Measurements from ENCODE around the gene NEMF.
"Not testable (repeated sequence)": the region's sequence is repeated elsewhere in the genome, so short reads cannot be mapped to it uniquely, and the experiment has no call there.

NEMF gene

DNA sequence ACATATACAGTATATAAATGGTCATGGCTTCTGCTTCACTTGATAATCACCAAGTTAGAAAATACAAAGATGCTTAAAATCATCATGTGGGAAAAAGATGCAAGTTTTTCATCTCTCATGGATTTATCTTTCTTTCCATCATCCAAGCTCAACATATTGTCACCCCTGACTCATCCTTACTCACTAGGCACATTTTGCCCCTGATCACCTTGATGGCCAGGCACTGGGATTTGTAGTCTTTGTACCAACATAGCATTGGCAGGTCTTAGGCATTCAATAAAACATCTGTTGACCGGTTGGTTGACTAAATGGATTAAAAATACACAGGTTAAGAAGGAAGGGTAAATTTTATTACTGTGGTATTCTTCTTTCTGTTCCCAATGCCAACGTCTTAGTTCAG lies 56.6 kb downstream of the NEMF start:
- no peak for DNase-seq

DNA sequence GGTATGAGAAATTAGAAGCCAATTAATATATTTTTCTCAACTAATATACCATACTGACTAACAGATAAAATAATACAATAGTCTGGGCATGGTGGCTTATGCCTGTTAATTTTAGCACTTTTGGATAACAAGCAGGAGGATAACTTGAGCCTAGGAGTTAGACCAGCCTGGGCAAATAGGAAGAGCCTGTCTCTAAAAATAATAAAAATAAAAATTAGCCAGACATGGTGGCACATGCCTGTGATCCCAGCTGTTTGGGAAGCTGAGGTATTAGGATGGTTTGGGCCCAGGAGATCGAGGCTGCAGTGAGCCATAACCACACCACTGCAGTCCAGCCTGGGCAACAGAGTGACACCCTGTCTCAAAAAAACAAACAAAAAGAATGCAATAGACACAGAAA lies 60.0 kb downstream of the NEMF start:
- no peak for DNase-seq

DNA sequence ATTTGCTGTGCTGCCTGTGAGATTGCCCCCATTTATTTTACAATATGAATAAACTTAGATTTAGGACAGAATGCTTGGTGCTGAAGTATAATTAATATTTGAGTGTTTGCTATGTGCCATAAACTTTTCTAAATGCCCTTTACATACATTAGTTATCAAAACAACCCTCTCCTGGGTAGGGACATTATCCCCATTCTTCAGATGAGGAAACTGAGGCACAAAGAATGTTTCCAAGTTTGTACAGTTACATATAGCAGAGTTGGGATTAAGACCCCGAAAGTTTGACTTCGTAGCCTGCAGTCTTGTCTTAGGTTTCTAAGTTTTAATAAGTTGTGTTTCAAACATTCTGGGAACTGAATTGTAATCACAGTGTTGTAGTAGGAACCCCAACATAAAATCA lies 66.3 kb downstream of the NEMF start:
- no peak for DNase-seq

DNA sequence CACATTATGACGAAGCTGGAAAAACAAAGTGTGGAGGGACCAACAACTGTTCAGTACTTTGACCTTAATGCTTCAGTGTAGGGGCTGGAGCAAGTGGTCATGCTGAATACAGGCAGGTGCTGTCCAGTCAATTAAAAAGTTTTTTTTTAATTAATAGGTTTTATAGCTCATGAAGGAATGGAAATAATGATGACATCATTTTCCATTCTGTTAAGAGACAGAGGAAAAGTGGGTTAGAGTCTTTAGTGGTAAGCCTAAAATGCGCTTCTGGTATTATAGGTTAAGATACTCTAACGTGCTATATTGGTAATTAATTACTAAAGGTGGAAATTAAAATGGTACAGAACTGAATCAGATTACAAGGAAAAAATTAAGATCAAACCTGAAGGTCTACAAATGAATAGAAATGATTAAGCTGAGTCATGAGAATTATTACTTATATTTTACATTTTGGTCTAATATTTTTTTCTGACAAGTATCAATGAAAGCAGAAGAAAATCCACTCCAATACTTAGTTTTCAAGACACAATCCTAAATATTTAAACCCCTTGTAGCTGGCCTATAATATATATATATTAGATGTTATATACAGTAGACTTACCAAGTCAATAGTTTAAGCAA lies 69.1 kb downstream of the NEMF start:
- DNase-seq: no peak

DNA sequence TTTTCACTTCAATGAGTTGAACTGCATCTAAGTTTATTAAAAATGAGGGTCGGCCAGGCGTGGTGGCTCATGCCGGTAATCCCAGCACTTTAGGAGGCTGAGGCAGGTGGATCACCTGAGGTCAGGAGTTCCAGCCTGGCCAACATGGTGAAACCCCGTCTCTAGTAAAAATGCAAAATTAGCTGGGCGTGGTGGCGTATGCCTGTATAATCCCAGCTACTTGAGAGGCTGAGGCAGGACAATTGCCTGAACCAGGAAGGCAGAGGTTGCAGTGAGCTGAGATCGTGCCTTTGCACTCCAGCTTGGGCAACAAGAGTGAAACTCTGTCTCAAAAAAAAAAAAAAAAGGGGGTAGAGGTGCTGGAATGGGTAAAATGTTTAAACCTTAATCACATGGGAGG lies 71.5 kb downstream of the NEMF start:
- not testable (repeated sequence) for DNase-seq

DNA sequence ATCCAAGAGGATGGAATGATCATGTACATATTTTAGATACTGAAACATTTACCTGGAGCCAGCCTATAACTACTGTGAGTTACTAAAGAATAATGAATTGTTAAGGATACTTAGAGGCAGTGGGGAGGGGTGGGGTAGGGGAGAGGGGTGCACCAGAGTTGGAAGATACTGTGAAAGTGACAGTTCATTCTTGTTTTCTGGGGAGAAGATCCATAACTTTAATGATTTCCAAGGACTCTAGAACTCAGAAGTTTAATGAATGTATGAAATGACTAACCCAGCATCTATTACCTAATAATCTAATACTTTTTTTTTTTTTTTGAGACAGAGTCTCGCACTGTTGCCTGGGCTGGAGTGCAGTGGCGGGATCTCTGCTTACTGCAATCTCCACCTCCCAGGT lies 74.2 kb downstream of the NEMF start:
- no peak for DNase-seq

DNA sequence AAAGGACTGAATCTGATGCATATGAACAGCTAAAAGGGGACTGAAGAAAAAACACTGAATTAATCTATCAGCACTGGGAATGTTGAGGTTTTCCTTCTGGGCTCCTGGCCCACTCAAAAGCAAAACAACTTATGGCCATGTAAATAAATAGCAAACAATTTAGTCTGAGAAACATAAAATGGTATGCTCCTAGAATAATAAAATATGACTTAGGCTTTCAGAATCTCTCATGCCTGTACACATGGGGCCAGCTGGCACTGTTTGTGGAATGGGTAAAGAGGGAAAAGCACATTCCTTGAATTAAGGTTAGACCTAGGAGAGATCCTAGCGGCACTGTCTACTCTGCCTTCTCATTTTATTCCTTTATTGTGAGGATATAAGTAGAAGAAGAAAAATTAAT lies 78.5 kb downstream of the NEMF start:
- DNase-seq: no peak

DNA sequence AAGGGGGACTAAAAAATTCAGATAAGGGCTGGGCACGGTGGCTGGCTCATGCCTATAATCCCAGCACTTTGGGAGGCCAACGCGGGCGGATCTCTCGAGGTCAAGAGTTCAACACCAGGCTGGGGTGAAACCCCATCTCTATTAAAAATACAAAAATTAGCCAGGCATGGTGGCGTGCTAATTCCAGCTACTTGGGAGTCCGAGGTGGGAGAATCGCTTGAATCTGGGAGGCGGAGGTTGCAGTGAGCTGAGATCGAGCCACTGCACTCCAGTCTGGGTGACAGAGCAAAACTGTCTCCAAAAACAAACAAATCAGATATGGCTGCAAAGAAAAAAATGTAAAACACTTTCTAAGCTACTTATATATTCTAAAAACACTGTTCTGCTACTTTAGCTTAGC lies 80.9 kb downstream of the NEMF start:
- not testable (repeated sequence) for DNase-seq

DNA sequence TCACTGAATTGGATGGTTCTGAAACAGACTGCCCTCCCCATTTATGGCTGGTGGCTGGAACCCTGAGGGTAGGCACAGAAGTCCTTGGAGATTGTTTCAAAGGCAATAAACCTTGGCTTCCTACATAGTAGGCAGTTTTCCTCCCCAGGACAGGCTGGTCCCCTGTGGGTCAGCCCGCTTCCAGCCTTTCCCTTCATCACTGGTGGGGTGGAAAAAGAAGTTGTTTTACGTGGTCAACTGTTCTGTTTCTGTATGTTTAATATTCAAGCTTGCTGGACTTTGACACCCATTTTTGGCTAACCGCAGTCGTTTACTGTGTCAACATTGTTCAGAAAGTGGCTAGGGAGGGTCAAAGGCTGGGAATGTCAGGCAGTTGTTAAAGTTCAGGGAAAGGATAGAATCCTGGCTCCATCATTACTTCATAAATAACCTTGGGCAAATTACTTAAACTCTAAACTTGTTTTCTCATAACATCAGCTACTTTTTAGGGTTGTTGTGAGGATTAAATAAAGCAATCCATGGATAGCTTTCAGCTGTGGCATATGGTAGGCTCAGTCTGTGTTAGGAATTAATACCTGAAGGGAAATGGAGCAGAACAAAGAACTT lies 82.3 kb downstream of the NEMF start:
- DNase-seq: no peak

DNA sequence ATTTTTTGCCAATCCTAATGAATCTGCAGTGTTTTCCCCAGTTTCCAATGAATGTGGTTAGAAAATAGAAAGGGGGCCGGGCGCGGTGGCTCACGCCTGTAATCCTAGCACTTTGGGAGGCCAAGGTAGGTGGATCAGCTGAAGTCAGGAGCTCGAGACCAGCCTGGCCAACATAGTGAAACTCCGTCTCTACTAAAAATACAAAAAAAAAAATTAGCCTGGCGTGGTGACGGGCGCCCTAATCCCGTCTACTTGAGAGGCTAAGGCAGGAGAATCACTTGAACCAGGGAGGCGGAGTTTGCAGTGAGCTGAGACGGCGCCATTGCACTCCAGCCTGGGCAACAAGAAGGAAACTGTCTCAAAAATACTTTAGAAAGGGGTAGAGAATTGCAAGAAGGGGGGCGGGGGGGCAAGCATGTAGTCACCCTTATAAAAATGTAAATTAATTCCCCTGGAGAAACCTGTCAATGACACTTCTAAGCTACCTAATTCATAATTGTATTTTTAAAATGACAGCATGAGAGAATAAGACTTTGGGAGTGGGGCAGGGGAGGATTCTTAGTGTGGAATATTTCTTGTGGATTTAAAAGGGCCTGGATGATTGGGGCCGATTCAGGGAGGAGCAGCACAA lies 82.9 kb downstream of the NEMF start:
- no peak for DNase-seq

DNA sequence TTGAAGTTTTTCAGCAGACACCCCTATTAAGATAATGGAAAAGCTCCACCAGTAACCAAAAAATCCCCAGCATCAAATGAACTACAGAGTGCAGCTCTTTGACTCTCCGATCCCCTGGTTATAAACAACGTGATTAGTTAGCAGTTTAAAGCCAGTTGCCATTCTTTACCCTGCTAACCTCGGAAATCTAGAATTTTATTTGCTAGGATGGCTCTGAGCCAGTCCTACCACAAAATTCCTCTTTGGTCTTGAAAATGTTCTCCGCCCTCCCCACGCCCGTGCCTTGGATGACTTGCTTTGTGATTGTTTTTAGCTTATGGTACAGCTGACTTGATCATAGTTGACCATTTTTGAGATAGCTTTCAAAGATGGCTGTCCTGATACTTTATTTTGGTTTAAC lies 83.4 kb downstream of the NEMF start:
- DNase-seq: no peak

DNA sequence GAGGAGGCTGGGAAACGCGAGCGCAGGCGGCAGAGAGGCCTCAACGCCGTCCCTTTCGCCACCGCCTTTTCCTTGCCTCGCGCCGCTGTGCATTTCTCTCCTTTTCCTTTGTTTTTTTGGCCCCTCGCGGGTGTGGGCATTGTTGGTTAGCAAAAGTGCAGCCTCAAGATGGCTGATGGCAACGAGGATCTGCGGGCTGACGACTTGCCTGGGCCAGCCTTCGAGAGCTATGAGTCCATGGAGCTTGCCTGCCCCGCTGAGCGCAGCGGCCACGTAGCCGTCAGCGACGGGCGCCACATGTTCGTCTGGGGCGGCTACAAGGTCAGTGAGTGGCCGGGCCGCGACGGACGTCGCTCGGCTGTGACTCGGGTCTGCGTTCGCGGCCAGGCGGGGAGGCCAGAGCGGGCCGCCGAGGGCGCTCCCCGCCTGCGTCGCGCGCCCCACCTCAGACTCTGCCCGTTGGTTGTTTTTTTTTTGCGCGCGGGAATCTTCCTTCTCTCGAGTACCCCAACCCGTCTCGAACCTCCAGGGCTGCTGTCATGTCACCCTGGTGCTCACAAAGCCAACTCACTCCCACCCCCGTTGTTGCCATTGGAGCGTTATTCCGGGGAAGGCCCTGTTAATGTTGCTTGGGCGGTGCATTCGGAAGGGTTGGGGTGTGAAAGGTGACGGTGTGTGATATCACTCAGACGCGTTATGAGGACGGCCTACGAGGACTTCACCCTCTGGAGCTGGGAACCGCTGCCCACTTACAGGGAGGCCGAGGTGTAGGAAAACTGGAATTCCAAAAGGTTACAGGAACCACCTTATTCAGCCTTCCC lies 84.1 kb downstream of the NEMF start:
- peak; percentile 64 for DNase-seq

DNA sequence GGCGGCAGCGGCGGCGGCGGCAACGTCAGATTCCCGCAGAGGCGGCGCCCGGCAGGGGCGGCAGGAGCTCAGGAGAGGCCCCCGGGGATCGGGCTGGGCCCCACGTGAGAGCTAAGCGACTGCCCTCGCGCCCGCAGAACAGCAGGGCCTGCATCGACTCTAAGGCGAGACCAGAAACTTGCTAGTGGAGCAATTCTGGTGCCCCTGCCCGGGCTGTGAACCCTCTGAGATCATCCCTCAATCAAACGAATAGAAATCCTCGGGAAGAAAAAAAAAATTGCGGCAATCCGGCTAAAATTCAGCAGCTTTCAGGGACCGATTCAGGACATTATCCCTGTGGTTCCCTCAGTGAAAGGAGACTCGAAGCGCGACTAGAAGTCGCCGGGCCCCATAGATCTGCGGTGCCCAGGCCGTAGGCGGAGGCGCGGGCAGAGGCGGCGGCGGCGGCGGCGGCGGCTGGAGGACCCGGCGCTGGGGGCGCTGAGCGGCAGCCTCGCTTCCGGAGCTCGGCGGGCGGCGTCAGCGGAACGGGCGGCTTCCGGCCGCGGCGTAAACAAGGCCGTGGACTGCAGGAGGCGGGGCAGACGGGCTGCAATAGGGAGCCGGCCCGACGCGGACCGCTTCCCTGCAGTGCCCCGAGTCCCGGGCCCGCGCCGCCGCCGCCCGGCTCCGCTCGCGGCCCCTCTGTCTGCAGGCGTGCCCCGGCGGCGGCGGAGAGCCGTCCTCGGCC lies 84.9 kb downstream of the NEMF start, which contains the start of gene KLHDC2:
KLHDC2 (plus strand) TSS at position 583 of the 730 bp plus-strand sequence. CDS start 316 bp downstream, outside the sequence.
- DNase-seq: peak; percentile 89

DNA sequence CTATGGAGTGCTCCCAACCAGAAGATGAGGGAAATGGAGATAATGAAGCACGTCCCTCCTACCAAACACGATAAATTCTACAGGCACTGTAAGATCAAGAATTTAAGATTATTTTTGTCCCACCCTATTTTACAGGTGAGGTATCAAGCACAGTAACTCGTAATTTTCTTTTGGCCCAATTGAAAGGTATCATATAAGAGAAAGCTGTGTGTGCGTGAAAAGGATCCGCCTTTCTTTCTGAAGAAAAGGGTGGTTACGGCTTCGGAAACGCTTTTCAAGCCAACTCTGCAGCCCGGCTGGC lies 85.4 kb downstream of the NEMF start:
- no peak for DNase-seq

DNA sequence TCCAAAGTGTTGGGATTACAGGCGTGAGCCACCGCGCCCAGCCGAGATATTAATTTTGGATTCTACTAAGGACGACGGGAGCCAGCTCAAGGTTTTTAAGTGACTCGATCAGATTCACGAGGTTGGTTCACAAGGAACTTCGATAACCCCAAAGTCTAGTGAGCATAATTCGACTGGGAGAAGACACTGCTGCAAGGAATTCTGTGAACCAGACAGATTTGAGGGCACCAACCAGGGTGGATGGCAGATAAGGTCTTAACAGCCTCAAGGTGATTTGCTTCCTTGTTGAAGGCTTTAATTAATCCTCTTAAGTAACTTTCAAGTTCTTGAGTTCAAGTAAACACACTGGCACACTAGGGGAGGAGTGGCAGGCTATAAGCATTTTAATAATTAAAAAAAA lies 85.7 kb downstream of the NEMF start:
- DNase-seq: no peak

DNA sequence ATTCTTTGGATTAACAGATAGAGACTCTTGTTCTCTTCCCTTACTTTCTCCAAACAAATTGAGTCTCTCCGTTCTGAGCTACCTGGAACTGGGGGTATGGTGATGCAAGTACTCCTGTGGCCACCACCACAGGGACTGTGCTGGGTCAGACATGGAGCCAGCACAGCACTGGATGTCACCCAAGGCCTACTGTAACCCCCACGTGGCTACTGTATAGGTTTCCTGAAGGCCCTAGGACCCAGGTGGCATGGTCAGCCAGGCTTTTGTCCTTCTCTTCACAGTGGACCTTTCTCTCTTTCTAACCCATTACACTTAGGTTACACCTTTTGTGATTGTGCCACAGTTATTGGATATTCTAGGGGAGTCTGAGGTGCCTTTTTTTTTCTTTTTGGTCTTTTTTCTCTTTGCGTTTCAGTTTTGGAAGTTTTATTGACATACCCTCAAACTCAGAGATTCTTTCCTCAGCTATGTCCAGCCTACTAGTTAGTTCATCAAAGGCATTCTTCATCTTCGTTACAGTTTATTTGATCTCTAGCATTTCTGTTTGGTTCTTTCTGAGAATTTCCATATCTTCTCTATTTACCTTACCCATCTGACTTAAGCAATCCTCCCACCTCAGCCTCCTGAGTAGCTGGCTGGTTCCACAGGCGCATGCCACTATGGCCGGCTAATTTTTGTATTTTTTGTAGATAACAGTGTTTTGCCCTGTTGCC lies 90.6 kb downstream of the NEMF start:
- no peak for DNase-seq

DNA sequence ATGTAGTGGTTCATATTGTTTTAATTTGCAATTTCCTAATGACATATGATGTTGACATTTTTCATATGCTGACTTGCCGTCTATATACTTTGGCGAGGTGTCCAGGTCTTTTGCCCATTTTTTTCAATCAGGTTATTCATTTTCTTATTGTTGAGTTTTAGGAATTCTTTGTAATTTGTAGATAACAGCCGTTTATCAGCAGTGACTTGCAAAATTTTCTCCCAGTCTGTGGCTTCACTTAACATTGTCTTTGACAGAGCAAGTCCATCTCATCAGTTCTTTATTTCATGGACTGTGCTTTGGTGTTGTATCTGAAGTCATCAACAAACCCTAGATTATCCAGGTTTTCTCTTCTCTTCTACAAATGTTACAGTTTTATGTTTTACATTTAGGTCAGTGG lies 97.2 kb downstream of the NEMF start:
- no peak for DNase-seq

DNA sequence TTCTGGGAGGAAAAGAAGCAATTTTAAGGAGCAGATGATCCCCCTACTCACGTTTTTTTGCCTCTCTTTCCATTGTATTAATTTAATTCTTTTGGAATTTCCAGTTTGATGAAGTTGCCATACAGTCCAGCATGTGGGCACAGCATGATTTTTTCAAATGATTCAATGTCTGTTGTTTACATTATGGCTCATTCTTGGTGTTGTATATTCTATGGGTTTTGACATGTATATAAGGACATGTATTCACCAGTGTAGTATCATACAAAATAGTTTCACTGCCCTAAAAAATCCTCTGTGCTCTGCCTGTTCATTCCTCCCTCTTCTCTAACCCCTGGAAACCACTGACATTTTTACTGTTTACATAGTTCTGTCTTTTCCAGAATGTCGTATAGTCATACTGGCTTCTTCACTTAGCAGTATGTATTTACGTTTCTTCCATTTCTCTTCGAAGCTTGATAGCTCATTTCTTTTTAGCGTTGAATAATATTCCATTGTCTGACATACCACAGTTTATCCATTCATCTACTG lies 98.0 kb downstream of the NEMF start:
- DNase-seq: no peak

DNA sequence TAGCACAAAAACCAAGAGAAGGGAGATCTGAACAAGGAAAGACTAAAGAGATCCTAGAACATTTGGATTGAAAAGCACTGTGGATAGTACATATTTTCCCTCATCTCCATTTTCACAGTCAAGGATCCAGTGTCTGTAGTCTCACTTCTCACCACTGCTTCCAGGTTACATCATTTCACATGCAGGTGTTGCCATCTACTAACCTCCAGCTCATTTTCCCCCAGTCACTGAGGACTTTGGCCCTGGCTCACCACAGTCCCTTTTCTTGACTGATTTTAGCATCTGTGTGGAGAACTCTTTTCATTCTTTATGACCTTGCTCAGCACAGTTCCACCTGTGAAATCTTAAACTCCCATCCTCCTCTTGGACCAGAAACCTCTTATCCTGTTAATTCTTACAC lies 106.1 kb downstream of the NEMF start:
- not testable (repeated sequence) for DNase-seq

DNA sequence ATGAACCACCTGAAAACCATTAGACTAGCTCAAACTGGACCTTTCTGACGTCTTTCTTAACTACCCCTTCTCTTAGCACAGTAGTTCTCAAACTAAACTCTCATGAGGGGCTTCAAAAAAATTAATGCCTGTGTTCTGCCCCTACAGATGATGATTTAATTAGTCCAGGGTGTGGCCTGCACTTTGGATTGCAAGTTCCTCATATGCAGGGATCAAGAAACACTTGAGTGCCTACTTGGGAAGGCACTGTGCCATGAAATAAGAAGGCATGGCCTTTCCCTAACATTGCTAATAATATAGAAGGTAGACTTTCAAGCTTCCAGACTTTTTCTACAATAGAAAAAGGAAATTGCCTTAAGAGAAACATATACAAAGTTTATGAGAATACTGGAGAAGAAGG lies 107.4 kb downstream of the NEMF start:
- no peak for DNase-seq

DNA sequence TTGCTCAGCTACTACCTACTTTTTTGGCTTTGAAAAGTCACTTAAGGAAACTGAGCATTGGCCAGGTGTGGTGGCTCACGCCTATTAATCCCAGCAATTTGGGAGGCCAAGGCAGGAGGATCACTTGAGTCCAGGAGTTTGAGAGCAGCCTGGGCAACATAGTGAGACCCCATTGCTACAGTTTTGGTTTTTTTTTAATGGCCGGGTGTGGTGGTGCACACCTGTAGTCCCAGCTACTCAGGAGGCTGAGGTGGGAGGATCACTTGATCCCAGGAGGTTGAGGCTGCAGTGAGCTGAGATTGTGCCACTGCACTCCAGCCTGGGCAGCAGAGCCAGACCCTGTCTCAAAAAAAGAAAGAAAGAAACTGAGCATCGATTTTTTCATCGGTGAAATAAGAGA lies 116.9 kb downstream of the NEMF start:
- not testable (repeated sequence) for DNase-seq

DNA sequence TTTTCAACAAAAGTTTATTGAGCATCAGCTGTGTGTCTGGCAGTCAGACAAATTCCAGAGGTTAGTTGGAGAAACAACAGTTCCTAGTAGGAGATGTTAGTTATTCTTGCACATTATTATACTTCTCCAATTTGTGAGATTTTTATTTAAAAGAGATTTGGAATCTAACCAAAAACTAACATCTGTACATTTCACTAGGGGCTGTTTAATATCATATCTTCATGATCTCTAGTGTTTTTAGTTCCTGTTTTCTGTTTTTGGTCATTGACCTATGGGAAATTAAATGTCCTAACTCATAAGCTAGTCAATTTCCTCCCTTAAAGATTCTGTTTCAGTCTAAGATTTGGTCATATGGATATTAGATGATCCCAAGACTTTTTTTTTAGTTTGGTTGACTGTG lies 118.8 kb downstream of the NEMF start:
- DNase-seq: no peak

Measured in NCI-H146 (cell line).